Stimulated activated memory B cell treated with anti-CD40 and anti-IgM and Interleukin-4, amounts not matched to agents 10 μg/mL and 1 μg/mL and 100 μg/mL, for 72 hours (primary cell): Measurements from ENCODE around the gene CXCL3.

Experiments used
- ATAC-seq: fragments of 150-1000 bp; cut with Tn5 transposase; 2 replicates; pipeline ENCODE4 v1.10.0; 2021
- H3K27ac Mint-ChIP-seq: one replicate; pipeline ENCODE4 v1.8.0; 2022; ENCODE audit warnings: mild to moderate bottlenecking, mixed read lengths
- H3K27me3 Mint-ChIP-seq: one replicate; pipeline ENCODE4 v1.8.0; 2022; ENCODE audit warnings: mixed read lengths
- H3K36me3 Mint-ChIP-seq: one replicate; pipeline ENCODE4 v1.8.0; 2022; ENCODE audit warnings: mixed read lengths
- H3K4me1 Mint-ChIP-seq: one replicate; pipeline ENCODE4 v1.8.0; 2022; ENCODE audit warnings: mixed read lengths
- H3K4me3 Mint-ChIP-seq: one replicate; pipeline ENCODE4 v1.8.0; 2022; ENCODE audit warnings: mild to moderate bottlenecking, moderate library complexity, mixed read lengths
- H3K9me3 Mint-ChIP-seq: one replicate; pipeline ENCODE4 v1.8.0; 2022; ENCODE audit warnings: mixed read lengths

Gene CXCL3

DNA sequence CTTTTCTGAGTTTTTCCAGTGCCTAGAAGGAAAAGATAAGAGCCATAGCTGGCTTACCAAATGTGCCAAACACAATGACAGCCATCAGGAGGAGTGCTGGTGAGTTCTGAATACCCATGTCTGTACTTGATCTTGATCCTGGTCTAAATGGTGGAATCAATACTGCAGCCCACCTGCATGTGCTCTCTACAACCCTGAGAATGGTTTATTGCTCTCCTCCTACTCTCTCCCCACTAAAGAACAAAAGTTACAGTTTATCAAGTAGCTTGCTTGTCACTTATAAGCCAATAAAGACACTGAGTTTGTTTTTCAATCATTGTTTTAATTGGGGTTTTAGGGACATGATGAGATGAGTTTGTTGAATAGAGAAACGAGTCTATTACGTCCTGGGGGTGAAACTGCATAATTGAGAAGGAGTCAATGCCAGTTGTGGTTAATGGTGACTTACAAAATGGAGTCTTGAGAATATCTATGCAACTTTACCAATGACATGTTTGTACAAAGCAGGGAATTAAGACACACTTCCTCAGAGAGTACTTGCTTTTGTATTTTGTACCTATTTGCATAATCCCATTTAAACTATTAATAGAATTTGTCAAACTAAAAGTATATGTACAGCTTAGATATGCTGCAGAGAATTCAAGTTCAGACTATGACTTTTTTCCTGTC, 20.8 kb upstream of the CXCL3 start:
- no peaks in the 10 kb centered on the region for H3K36me3 Mint-ChIP-seq
- H3K4me1 Mint-ChIP-seq = no peaks in the 10 kb centered on the region
- no peak overlapping the region for H3K27ac Mint-ChIP-seq
- H3K9me3 Mint-ChIP-seq = peaks cover 2% of the 10 kb centered on the region
- no peak overlapping the region for H3K4me3 Mint-ChIP-seq
- no peak for ATAC-seq
- H3K27me3 Mint-ChIP-seq = no peaks in the 10 kb centered on the region

DNA sequence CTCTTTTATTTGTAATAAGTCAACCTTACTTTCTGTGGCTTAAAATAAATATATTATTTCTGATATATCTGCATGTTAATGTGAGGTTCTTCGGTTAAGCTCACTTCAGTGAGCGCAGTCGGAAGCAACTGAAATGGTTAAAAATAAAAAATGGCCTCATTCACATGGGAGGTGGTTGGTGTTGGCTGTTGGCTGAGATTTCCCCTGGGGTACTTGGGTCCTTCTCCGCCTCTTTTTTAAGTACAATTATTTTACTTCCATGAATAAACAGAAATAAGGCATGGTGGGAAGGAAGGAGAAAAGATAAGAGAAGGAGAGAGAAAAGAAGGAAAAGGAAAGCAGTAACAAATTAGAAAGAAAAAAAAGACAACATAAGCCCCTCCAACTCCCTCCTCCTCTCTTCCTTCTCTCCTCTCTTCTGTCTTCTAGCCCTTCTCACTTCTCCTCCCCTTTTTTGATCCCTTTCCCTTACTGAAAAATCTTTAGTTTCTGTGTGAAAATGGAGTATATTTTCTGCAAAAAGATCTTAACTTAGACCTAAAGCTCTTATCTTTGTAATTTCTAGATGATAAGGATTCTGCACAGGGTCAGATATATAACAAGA, 19.7 kb upstream of the CXCL3 start:
- no peak overlapping the region for H3K27ac Mint-ChIP-seq
- H3K4me3 Mint-ChIP-seq = no peak overlapping the region
- H3K9me3 Mint-ChIP-seq = peaks cover 2% of the 10 kb centered on the region
- no peaks in the 10 kb centered on the region for H3K27me3 Mint-ChIP-seq
- no peaks in the 10 kb centered on the region for H3K36me3 Mint-ChIP-seq
- H3K4me1 Mint-ChIP-seq = no peaks in the 10 kb centered on the region
- no peak for ATAC-seq

DNA sequence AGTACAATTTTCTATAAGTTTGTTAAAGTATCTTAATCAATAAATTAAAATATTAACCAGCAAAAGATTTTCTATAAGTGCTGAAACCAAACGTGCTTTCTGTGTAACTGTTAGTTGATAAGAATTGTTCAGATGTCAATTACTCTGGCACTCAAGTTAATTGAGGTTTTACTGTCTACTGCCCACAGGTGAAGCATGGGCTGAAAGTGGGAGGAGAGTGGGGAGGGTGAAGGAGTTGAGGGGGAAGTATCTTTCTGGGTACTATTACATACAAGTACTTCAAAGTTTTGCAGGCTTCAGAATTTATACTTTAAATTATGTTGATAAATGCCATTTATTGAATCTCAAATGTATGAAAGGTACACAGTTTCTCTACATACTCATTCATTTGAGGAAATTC, 19.1 kb upstream of the CXCL3 start:
- no peaks in the 10 kb centered on the region for H3K36me3 Mint-ChIP-seq
- H3K4me3 Mint-ChIP-seq = no peak overlapping the region
- ATAC-seq = no peak
- H3K27me3 Mint-ChIP-seq = no peaks in the 10 kb centered on the region
- no peaks in the 10 kb centered on the region for H3K4me1 Mint-ChIP-seq
- peaks cover 2% of the 10 kb centered on the region for H3K9me3 Mint-ChIP-seq
- H3K27ac Mint-ChIP-seq = no peak overlapping the region

DNA sequence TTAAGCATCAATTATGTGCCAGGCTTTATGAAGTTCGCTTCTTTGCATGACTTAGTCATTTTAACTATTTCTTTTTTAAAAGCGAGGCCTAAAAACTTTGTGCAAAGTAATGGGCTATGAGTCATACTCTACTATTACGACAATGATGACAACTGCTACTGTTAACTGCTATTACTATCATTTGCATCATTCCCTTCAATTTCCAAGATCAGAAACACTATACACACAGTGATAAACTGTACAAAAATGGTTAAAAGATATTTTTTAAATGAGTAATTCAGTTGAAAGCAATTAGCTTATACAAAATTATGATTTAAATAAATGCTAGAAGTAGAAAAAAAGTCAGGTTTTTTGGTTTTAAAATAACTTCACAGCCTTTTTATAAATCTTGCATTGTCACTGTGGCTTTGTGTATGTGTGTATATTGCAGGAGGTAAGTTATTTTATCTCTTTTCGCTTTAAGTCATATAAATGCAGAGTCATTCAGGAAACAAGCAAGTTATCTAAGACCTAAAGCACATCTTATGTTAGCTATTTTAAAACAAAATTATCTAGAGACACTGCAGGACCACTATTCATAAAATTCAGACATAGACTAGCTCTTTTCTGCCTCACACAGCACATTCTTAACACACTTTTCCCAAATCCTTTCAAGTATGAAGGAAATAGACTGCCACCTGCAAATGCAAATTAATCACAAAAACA, 18.5 kb upstream of the CXCL3 start:
- no peaks in the 10 kb centered on the region for H3K36me3 Mint-ChIP-seq

DNA sequence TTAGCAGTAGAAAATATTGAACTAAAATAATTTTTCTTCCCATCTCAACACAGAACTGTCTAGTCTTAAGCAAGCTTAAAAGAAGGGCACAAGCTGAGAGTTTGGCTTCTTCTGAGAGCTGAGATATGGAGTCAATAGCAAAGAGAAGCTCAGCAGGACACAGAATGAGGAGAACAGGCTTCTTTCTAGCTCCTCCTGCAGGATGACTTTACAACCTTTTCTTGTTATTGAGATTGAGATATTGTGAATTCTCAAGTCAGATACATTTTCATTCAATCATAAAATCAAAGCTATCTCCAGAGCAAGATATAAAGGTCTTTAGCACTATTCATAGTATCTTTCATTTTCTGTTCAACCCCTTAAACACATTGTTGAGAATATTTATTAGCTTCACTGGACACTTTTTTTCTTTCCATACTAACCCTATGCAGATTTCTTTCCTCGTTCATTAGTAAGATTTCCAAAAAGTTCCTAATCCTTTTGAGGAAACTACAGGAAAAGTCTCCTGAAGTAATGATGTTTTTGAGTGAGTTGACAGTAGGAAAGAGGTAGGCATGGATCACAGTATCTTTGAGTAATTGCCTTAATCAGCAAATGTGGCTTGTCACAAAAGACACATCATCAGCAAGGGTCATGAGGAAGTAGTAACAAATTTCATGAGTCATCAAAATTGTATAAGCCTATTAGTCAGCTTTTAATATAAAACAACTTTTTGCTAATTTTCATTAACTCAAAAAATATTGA, 17.8 kb upstream of the CXCL3 start:
- peaks cover 3% of the 10 kb centered on the region for H3K27me3 Mint-ChIP-seq
- H3K4me1 Mint-ChIP-seq = no peaks in the 10 kb centered on the region
- no peak overlapping the region for H3K4me3 Mint-ChIP-seq
- H3K9me3 Mint-ChIP-seq = peaks cover 4% of the 10 kb centered on the region
- no peak overlapping the region for H3K27ac Mint-ChIP-seq
- H3K36me3 Mint-ChIP-seq = no peaks in the 10 kb centered on the region
- no peak for ATAC-seq

More for the DNA sequence above, 18.5 kb upstream of the CXCL3 start:
- peaks cover 5% of the 10 kb centered on the region for H3K9me3 Mint-ChIP-seq
- no peaks in the 10 kb centered on the region for H3K4me1 Mint-ChIP-seq
- H3K27me3 Mint-ChIP-seq = no peaks in the 10 kb centered on the region
- H3K4me3 Mint-ChIP-seq = no peak overlapping the region
- H3K27ac Mint-ChIP-seq = no peak overlapping the region
- ATAC-seq = no peak

DNA sequence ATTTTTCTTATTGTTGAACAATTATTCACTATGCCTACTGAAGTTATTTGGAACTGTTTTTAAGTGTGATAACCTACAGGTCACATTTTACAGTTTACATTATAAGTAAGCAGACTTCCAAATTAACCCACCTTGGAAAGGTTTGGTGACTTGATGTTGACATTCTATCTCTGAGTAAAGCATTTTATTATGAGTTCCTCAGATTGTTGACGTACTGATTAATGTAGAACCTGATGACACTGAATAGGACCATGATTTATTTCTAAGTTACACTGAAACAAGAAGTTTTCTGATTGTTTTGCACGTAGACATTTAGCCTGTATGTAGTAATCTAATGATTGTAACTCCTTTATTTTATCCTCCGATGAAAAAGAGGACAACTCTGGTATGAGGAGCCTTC, 17.0 kb upstream of the CXCL3 start:
- no peak for ATAC-seq
- peaks cover 8% of the 10 kb centered on the region for H3K27me3 Mint-ChIP-seq
- no peak overlapping the region for H3K4me3 Mint-ChIP-seq
- no peak overlapping the region for H3K27ac Mint-ChIP-seq
- H3K9me3 Mint-ChIP-seq = peaks cover 6% of the 10 kb centered on the region
- H3K4me1 Mint-ChIP-seq = no peaks in the 10 kb centered on the region
- H3K36me3 Mint-ChIP-seq = no peaks in the 10 kb centered on the region

DNA sequence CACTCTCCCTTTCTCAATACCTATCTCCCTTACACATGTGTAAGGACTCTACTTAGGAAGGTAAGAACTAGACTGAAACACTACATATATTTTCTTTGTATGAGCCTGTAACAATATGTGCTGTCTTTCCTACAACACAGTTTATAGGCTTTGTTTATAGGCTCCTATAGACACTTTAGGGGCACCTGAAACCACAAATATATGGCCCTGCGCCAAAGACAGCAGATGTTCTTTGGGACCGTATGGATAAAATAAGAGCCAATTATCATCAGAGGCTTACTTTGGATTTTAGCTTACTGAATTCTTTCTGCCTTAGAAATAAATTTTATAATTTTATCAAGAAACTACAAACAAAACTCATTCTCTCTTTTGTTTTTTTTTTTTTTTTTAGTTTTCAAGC, 16.6 kb upstream of the CXCL3 start:
- no peak overlapping the region for H3K4me3 Mint-ChIP-seq

DNA sequence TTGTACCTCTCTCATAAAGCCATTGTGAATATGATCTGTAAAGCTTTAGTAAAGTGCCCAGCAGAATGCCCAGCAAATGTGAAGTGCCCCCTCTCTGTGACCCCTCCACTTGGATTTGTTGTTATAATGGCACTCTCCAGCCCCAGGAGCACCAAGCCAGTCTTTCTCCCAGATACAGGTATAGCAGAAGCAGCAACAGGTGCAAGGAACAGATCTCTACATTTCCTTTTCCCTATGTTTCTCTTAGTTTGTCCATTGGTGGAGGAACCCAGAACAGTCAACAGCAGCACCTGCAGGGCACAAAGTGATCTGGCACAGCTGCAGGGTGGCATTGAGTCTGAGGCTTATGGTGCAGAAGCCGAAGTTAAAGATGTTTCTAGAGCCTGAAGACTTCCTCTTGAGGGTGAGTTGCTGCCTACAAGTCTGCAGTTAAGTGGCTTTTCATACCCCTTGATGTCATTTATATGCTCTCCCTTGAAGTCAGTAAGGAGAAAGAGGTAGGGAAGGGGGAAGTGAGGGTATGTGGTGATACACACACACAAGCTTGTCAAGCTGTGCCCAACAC, 16.1 kb upstream of the CXCL3 start:
- peaks cover 9% of the 10 kb centered on the region for H3K9me3 Mint-ChIP-seq
- no peak overlapping the region for H3K4me3 Mint-ChIP-seq
- peak; percentile 12 for ATAC-seq
- H3K36me3 Mint-ChIP-seq = no peaks in the 10 kb centered on the region
- no peak overlapping the region for H3K27ac Mint-ChIP-seq
- H3K4me1 Mint-ChIP-seq = no peaks in the 10 kb centered on the region
- H3K27me3 Mint-ChIP-seq = peaks cover 8% of the 10 kb centered on the region

More for the DNA sequence above, 16.6 kb upstream of the CXCL3 start:
- no peaks in the 10 kb centered on the region for H3K36me3 Mint-ChIP-seq
- no peak overlapping the region for H3K27ac Mint-ChIP-seq
- ATAC-seq = no peak
- H3K27me3 Mint-ChIP-seq = peaks cover 8% of the 10 kb centered on the region
- peaks cover 8% of the 10 kb centered on the region for H3K9me3 Mint-ChIP-seq
- no peaks in the 10 kb centered on the region for H3K4me1 Mint-ChIP-seq

DNA sequence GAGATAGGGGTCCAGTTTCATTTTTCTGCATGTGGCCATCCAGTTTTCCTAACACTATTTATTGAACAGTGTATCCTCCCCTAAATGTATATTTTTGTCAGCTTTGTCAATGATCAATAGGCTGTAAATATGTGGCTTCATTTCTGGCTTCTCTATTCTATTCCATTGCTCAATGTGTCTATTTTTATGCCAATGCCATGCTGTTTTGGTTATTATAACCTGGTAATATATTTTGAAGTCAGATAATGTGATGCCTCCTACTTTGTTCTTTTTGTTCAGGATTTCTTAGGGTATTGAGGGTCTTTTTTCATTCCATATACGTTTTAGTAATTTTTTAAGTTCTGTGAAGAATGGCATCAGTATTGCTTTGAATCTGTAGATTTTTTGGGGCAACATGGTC, 8.7 kb upstream of the CXCL3 start:
- H3K9me3 Mint-ChIP-seq = peaks cover 15% of the 10 kb centered on the region
- peaks cover 8% of the 10 kb centered on the region for H3K27me3 Mint-ChIP-seq
- no peak for ATAC-seq
- H3K4me1 Mint-ChIP-seq = no peaks in the 10 kb centered on the region
- no peak overlapping the region for H3K27ac Mint-ChIP-seq
- H3K36me3 Mint-ChIP-seq = no peaks in the 10 kb centered on the region
- H3K4me3 Mint-ChIP-seq = no peak overlapping the region

DNA sequence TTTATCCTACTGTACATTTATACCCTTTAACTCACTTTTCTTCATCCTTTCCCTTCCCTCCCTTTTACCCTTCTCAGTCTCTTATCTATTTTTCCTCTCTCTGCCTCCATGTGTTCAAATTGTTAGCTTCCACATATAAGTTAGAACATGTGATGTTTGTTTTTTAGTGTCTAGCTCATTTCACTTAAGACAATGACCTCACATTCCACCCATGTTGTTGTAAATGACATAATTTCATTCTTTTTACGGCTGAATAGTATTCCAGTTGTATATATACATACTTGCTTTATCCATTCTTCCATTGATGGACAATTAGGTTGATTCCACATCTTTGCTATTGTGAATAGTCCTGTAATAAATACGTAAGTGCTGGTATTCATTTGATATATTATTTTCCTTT, 7.3 kb upstream of the CXCL3 start:
- no peak overlapping the region for H3K27ac Mint-ChIP-seq
- H3K4me1 Mint-ChIP-seq = no peaks in the 10 kb centered on the region
- H3K27me3 Mint-ChIP-seq = peaks cover 3% of the 10 kb centered on the region
- H3K36me3 Mint-ChIP-seq = no peaks in the 10 kb centered on the region
- no peak for ATAC-seq
- peaks cover 12% of the 10 kb centered on the region for H3K9me3 Mint-ChIP-seq
- no peak overlapping the region for H3K4me3 Mint-ChIP-seq

DNA sequence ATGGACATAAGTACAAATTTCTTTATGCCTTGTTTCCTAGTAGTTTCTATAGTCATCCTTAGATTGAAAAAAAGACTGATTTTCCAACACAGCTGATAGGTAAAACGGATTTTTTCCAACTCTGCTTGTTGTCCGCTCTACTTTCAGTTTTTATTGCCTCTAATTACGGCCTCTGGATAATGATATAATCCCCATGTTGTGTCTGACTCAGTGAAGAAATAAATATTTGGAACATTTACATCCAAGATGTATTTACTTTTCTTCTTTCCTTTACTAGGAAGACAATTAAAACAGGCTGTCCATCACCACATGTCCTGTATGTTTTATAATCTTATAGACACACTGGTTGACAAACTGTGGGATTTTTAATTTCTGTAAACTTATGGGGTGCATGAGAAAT, 6.8 kb upstream of the CXCL3 start:
- Mint-ChIP-seq H3K36me3 (no peaks in the 10 kb centered on the region), H3K4me3 (no peak overlapping the region), H3K27me3 (peaks cover 9% of the 10 kb centered on the region), H3K9me3 (peaks cover 12% of the 10 kb centered on the region), H3K4me1 (no peaks in the 10 kb centered on the region), H3K27ac (no peak overlapping the region)
- no peak for ATAC-seq

DNA sequence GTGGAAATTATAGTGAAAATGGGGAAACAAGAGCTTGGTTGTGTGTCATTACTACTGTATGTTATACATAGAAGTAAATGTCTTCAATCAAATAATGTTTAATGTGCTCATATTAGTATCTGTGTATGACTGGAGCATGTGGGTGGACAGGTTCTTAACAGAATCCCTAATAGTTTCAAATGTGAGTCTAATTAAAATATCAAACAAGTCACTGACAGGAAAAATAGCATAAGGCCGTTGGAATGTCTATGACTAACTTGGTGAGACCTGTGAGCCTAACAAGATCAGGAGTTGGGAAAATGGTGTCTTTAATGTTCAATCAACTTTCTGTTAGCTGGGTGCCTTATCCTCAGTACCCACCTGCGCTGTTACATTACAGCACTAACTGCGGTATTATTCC, 6.2 kb upstream of the CXCL3 start:
- H3K9me3 Mint-ChIP-seq = peaks cover 9% of the 10 kb centered on the region
- H3K27me3 Mint-ChIP-seq = peaks cover 14% of the 10 kb centered on the region
- H3K27ac Mint-ChIP-seq = no peak overlapping the region
- no peaks in the 10 kb centered on the region for H3K36me3 Mint-ChIP-seq
- ATAC-seq = no peak
- no peak overlapping the region for H3K4me3 Mint-ChIP-seq
- H3K4me1 Mint-ChIP-seq = no peaks in the 10 kb centered on the region

DNA sequence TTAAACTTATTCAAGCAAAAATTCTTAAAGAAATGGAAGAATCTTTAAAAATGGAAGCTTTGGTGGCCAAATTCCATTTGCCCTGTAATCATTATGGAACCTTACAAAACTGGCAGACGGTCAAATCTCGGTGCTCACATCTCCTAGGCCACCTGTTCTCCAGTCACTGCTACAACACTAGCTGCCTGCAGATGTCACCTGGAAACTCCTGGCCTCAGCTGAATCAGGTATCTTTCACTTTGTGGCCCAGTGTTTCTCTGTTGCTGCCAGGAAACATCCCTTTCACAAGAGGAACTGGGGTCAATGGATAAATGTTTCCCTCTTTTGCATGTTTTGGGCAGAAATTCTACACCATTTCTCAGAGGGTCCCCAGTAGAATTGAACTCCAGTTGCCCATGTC, 4.2 kb upstream of the CXCL3 start:
- H3K27ac Mint-ChIP-seq = no peak overlapping the region
- H3K9me3 Mint-ChIP-seq = peaks cover 7% of the 10 kb centered on the region
- H3K36me3 Mint-ChIP-seq = no peaks in the 10 kb centered on the region
- H3K4me3 Mint-ChIP-seq = no peak overlapping the region
- peaks cover 33% of the 10 kb centered on the region for H3K27me3 Mint-ChIP-seq
- H3K4me1 Mint-ChIP-seq = peaks cover 15% of the 10 kb centered on the region
- ATAC-seq = no peak

DNA sequence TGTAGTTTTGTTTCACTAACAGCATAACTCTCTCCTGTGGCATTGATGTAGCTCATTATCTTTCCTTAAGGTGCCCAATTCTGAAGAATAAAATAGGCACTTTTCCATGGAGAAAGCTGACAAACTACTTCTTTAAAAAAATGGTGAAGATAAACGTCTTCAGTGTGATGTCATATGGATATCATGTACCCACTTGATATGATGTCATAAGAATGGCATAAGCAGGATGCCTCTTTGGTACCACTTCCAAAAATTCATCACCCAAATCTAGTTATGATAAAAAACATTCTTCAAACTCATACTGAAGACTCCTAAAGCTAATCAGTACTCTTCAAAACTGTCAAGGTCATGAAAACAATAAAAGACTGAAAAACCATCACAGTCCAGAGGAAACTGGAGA, 2.9 kb upstream of the CXCL3 start:
- Mint-ChIP-seq H3K4me3 (no peak overlapping the region), H3K4me1 (peaks cover 15% of the 10 kb centered on the region), H3K27me3 (peaks cover 41% of the 10 kb centered on the region), H3K27ac (no peak overlapping the region), H3K36me3 (no peaks in the 10 kb centered on the region), H3K9me3 (no peaks in the 10 kb centered on the region)
- ATAC-seq = no peak

DNA sequence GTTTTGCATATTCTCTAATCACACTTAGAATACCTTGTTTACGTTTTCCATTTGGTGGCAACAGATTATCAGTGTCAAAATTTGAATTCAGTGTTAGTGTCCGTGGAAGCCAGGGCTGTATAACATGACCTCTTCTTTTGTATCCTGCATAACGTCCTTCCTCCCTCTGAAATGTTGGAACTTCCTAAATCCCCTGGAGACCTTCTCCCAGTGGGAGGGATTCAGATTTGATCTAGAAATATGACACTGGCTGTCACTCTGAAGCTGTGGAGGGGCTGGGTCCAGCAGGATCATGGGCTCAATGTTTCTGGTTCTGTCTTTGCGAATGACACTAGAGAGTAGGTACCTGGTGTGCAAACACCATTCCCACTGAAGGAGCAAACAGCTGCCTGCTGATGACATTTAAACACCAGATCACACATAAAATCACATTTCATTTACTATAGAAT, 850 bp upstream of the CXCL3 start:
- Mint-ChIP-seq H3K9me3 (no peaks in the 10 kb centered on the region), H3K27me3 (peaks cover 52% of the 10 kb centered on the region), H3K27ac (no peak overlapping the region), H3K4me1 (peaks cover 15% of the 10 kb centered on the region), H3K4me3 (peak overlapping the region; percentile 72), H3K36me3 (no peaks in the 10 kb centered on the region)
- no peak for ATAC-seq
